HG03571 (cell line): ENCODE data around the gene MFSD6L.
"Not testable (repeated sequence)": the region's sequence is repeated elsewhere in the genome, so short reads cannot be mapped to it uniquely, and the experiment has no call there.

Experiments
- ATAC-seq: cut with Tn5 transposase; IDR thresholded peaks from one replicate; pipeline ENCODE4 v1.9.1; 2021; ENCODE audit not compliant: unreplicated experiment

Gene MFSD6L

DNA sequence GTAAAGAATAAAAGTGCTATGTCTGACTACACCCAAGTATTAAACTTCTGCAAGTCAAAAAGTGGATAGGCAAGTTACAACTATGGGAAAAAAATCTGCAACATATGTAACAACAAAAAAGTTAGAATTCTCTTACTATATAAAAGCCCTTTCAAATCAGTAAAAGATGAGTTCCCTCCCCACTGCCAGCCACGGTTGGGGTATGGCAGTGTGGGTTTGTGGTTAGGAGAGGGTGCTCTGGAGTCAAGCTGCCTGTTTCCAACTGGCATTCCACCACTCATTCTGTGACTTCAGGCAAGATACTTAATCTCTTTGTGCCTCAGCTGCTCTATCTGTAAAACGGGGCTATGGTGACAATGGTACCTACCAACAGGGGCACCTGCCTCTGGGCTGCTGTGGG is 26.6 kb upstream of the MFSD6L start:
- no peak for ATAC-seq

DNA sequence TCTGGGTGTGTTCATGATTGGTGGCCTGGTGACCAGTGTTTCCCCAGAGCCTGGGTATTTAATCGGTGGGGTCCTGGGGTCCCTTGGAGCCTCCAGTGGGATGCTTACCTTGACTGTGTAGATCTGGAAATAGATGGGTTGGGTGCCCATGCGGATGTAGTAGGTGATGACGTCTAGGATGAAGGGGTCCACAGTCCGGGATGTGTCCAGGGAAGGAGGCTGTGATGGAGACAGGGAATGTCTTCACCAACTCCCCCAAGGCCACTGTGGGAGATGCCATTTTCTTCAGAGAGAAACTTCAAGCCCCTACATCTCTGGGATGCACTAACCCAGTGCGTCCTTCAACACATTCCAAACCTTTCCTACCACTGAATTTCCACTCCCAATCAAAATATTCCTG is 24.1 kb upstream of the MFSD6L start:
- no peak for ATAC-seq

DNA sequence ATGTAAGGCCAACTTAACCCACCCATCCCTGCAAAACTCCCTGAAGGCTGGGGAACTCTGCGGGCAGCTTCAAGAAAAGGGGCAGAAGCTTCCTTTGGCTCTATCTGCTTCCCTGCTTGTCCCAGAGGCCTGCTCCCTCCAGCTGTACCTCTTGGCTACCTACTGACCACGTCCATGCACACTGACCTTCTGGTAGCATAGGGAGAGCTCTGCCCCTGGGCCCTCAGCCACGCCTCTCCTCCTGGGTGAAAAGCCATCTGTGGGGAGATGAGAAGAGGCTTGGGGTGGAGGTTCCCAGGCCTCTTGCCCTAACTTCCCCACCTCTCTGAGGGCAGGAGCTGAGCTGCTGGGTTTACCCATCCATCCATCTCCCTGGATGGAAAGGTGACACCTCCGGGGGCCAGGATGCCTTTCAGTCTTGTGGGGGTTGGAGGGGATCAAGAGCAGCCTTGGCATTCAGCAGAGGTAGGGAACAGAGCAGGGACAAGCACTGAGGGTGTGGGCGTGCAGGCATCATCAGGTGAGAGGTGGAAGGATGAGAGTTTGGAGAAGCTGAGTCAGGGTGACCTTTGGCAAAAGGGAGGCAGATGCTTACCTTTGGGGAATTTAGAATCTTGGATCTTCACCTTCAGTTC is 23.4 kb upstream of the MFSD6L start:
- no peak for ATAC-seq

DNA sequence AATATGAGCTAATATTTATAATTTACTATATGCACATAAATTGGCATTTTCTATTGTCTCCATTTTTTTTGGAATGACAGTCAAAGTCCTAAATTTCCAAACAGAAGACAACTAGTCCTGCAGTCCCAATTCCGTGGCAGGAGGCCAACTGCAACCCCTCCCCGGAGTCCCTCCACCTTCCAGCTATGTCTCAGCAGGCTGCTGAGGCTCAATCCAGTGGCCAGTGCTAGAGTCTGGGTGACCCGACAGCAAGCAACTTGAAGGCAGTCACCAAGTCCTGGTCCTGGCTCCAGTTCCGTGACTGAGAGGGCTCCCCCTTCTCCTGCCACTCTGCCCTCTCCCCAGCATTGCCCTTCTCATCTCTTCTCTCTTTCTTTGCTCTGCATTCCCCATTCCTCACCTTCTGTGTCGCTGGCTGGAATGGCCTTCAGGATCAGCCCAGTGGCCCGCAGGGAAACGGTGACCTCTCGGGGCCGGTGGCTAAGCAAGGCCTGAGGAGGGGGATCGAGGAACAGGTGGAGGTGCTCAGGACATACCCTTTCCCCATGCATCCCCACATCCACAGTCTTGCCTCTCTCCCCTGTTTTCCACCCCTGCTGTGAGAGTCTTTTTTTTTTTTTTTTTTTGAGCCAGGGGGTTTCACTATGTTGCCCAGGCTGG is 22.4 kb upstream of the MFSD6L start:
- no peak for ATAC-seq

DNA sequence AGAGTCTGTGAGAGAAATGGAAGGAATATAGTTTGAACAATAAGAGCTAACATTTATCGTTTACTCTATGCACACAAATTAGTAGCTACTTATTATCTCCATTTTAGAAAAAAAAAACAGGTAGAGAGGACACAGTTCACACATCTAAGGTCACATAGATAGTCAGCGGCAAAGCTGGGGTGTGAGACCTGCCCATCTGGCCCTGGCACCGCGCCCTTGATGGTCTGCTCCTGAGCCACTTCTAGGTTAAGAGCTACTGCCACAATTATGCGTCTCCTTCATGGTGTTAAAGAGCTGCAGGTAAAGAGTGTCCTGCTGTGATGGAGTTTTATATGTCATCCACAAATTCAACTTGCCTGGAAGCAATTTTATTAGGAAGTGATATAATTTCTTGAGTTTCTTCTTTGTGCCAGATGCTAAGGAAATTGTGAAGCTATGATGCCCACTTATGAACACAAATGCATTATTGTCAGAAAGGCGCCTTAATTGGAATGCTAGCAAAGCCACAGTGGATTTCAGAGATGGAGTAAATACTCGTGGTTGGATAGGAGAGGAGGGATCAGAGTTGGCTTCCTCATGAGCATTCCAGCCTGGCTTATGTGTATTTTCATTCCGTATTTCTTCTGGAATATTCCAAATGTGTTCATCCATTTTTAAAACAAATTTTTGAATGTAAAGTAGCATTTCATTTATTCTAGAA is 21.3 kb upstream of the MFSD6L start:
- ATAC-seq: no peak

DNA sequence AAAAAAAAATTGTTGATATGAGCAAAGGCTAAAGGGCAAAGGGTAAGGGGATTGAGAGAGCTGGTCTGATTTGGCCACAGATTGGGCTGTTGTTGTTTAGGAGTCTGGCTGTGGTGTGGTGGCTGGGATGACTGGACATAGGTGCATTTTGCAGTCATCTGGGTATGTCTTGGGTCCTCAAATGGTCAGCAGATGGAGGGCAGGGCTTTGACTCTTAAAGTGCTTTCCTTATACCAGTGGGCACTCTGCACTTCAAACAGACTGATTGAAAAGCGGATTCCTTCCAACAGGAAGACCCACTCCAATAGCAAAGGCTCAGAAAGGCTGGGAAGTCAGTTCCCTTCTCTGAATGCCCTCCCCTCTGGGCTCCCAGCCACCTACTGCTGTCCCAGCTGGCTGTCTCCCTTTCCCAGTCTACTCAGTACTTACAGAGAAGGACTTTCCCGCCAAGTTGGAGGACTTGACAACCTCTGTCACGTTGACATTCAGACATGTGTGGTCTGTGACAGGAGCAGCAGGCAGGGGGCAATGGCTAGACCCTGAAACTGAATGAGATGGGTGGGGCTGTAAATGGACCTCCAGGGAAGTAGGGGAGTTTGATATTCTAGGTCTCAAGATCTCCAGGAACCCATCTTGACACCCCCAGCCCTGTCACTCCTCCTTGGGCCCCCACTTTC is 19.6 kb upstream of the MFSD6L start:
- no peak for ATAC-seq

DNA sequence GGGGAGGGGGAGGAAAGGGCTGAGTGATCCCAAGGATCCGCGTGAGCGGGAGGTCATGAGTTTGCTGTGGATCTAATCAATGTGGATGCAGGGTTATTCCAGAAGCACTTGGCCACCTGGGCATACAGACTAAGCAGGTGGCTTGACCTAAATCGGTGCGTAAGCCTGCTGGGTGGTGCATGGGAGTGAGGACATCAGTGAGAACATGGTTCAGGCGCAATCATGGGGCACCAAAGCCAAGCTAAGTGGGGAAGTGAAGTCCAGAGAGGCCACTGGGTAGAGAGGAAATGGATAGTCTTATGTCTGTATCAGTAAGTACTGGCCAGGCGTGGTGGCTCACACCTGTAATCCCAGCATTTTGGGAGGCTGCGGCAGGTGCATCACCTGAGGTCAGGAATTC is 18.9 kb upstream of the MFSD6L start:
- ATAC-seq: no peak

DNA sequence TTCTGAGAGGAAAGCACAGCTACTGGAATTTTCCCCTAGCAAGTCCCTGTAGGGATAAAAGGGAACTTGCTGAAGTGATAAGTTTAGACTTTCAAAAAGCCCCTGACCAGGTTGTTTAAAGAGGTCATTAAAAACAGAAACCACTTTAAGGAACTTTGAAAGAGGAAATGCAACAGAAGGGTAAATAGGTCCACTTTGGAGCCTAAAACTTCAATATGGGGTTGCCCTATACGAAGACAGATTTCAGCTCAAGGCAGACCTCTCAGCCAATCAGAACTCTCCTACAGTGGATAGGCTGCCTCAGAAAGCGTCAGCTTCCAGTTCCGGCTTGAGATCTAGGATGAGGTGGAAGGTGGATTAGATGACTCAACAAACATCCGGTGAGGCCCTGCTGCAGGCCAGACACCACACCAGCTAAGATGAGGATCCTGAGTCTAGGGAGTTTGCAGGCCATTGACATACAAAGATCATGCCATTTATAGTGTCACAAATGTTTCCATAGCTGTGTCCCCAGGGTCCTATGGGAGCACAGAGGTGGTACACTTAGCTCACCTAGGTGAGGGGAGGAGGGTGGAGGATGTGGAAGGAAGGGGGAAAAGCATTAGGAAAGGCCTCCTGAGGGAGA is 7.9 kb upstream of the MFSD6L start:
- ATAC-seq: peak; percentile 85

DNA sequence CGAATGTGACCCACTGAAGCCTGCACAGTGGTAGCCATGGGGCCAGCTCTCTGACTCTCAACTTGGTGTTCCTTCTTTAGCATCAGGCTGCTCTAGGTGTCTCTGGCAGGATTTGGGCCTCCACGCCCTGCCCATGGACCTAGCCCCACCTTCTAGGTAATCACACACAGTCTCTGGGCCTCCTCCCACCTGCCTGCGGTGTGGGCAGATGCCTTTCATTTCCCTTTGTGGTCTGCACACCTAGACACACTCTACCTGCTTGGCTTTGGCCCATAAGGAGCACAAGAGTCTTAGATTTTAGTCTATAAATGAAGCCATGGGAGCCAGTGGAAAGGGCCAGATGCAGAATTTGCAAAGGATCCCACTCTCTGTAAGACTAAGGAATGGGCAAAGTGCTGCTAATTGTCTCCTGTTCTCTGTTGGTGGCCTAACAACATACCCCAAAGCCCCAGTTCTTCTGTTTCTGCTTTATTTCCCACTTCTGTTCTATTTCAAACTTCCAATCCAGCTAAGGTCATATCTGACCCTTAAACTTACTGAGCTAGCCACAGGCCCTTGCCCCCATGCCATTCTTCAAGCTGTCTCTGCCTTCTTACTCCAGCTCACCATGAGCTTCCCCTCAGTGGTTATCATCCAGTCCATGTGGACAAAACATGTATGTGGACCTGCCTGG is 7.2 kb upstream of the MFSD6L start:
- no peak for ATAC-seq

DNA sequence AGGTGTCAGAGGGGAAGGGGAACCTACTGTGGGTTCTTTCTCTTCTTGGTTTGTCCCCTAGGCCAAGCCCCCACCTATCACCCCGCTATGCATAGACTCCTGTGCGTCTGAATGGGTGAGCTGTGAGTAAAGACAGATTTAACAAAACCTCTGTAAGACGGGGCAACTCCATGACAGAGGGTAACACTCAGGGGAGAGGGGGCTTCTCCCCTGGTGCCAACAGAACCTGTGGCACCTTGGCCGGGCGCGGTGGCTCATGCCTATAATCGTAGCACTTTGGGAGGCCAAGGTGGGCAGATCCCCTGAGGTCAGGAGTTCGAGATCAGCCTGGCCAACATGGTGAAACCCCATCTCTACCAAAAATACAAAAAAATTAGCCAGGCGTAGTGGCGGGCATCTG is 6.2 kb upstream of the MFSD6L start:
- ATAC-seq: not testable (repeated sequence)

DNA sequence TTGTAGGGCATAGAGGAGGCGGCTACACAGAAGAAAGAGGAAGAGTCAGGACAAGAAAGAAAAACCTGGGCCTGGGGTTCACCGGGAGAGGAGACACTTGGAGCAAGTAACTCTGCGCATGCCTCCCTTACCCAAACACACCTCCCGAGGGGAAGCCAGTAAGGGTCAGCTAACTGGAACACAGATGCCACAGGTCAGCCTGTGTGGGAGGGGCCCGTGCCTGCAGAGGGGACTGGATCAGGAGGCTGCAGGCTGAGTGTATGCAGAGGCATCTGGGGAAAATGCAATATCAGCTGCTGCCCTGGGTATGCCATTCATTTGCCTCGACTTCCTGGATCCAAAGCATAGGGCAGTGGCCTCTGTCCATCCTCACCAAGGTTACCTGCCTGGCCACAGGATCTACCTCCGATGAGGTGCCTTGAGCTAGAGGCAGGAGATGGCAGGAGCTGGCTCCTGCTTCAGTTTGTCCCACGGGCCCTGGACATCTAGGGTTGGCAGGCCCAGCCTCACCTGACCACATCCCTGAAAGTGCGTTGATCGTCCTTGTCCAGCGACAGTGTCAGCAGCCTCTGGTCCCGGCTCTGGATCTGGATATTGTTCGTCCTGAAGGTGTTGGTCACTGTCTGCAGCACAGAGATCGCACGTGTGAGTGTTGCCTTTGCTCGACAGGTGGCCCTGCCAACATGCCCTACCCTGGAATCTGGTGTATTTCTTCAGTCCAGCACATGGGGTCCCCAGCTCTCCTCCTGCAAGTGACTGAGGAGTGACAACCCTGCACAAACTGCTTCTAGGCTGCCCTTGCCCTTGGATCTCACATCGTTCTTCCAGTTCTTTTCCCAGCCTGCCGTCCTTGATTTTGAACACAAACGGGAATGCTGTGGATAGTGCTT is 4.6 kb upstream of the MFSD6L start:
- no peak for ATAC-seq

DNA sequence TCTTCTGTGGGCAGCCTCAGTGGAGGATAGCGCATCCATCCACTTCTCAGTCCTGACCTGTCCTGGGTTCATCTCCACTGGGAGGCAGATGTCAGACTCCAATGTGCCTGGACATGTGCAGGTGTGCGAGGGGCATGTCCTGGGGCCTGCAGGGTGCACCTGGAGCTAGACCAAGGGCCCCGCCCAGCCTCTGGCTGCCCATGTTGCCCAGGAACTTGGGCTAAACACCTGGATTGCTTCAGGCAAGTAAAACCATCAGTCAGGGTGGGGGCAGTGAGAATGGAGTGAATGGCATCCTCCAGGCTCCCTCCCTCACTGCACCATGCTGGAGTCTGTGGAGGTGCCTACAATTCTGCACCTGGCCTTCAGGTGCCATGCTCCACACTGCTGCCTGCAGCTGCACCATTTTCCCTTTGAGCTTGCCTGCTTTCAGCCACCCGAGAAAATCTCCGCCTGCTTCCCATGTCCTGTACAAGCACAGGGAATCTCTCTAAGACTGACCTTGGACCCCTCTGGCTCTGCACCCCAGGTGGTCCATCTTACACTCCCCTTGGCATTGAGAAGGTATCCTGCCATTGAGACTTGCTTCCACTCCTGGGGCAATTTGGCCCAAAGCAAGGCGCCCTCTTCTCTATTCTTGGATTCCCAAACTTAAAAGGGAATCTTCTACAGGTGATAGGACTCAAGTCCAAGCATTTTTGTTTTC is 2.1 kb upstream of the MFSD6L start:
- no peak for ATAC-seq

DNA sequence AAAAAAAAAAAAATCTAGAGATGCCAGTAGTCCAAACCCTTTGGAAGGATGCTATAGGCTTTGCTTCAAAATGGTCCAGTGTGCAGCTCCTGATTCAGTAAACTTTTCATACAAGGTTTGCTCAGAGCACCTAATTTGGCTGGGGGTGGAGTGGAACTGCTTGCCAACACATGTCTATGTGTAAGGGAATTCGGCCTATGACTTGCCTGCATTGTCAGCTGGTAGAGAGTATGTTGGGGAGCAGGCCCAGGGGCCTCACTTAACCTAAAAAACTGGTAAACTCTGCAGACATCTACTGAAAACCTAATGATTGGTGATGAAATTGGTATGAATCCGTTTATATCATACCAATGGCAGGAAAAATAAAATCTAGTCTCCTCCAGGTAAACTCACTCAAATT is 1.5 kb upstream of the MFSD6L start:
- no peak for ATAC-seq

DNA sequence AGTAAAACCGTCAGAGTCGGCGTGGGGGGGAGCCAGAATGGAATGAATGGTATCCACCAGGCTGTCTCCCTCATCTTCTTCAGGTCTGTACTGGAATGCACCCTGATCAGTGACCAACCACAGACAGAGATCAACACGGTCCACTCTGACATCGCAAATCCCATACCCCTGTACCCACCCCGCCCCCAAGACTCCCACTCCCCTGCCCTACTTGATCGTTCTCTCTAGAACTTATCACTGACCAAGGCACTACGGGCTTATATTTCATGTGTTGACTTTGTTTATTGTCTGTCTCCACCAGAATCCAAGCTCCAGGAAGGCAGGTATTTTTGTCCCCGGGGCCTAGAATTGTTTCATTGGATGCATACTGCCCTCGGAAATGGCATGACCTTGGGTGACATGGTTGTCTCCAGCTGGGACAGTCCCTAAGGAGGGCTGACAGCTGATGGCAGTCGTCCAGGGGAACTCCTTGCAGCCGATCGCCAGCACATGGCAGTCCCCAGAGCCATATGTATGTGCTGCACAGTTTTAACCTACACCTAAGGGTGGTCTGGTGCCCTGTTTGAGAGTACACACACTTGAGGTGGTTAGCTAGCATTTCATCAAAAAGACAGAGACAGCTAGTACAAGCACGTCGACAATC is 526 bp upstream of the MFSD6L start:
- no peak for ATAC-seq

DNA sequence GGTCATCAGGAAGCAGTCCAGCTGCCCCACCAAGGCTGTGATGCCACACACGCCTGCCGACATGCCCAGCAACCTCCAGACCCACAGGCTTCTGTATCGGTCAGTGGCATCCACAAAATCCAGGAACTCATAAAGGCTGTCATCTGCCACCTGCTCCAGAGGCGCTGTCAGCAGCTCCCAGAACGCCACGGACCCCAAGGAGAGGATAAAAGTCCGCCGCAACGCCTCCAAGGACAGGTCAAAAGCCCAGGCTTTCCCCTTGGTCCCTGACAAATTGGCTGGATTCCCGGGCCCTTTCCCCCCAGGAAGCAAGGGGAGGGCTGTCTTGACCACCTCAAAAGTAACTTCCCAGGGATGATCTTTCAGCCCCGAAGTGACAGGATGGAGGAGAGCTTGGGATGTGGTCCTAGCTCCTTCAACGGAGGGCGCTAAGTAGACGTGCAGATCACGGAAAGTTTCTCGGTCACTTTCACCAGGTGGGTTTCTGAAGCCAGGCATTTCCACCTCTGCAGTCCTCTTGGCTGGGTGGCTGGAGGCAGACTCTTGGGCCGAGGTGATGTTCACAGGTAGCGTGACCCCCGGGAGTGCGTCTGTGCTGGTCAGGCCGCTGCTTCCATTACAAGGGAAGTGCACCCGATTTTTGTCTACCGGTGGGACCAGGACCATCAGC is 854 bp downstream of the MFSD6L start:
- no peak for ATAC-seq

DNA sequence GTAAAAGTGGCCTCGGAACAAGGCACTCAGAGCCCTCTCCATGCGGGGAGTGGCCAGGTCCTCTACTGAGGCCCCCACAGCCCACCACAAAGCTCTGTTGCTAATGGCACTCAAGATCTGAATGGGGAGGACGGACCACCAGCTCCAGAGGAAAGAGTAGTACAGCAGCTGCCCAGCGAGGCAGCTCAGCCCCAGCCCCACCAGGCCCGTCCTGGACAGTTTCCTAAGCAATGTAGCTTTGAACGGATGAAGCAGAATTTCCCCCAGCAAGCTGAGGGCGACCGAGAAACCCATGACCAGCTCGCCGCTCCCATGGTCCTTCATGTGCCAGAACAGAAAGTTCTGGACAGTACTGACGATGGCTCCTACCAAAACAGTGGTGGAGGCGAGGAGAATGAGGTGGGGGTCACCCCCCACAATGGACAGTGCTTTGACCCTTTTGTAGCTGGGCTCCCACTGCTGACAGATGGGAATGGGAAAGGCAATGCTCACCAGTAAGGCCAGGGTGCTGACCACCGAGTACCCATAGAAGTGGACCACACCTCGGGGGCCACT is 1.5 kb downstream of the MFSD6L start:
- no peak for ATAC-seq

DNA sequence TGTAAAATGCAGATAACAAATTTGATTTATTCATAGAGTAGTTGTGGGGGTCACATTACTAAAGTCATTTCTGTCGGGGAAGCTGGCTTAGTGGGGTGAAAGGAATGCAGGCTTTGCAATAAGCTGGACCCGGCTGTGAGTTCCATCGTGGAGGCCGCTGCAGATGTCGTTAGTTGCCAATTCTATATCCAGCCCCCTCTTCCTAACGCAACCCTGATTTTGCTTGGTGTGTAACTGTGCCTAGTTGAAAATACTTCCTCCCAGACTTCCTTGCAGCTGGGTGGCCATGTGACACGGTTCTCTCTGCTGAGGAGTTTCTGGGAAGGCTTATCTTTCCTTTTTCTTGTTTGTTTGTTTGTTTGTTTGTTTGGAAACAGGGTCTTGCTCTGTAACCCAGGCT is 4.5 kb downstream of the MFSD6L start:
- no peak for ATAC-seq

DNA sequence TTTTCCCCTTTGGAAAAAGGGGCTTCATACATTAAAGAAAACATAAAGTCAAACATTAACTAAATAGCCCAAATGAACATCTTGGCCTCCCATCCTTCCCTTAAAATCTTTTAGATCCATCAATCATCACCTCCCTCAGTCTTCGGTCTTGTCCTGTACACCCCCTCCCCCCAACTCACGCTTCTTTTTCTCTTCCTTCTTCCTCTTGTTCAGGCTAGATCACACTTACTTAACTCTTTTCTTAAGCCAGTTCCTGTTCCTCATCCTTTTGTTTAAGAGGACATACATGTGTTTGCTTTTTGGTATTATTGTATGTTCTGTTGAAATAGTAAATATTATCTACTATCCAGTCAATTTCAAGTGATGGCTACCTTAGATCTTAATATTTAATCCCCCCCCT is 5.5 kb downstream of the MFSD6L start:
- ATAC-seq: no peak
